ENCODE measurements around the gene GPER1. TPM values are rescaled to one million over a fixed set of nuclear protein-coding genes. Genes with fewer than 3 reads are reported as not detected.

The GPER1 gene
- total and polyA plus RNA-seq, 7 donors: 3.5 to 15.8 (median 4.6) TPM

DNA sequence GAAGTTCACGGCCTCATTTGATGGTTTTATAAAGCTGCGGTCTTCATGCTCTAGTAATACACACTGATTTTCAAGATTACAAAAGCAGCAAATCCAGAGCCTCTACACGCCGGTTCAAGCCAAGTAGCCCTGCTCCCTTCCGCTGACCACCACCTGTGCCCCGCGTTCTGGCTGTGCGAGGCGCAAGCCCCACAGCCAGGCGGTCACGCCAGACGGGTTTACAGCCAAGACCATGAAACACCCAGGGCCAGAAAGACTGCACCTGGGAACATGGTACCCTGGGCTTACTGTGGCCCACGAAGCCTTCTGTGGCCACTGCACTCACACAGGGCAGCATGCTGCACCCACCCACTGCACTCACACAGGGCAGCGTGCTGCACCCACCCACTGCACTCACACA is 33.6 kb downstream of the GPER1 start:
- no peak overlapping the region for H3K27ac ChIP-seq
- no peak for DNase-seq
- no peak overlapping the region for H3K4me3 ChIP-seq
- H3K9me3 ChIP-seq: no peaks in the 10 kb centered on the region
- peaks cover 0 to 5% (median 1%) of the 10 kb centered on the region in 4 donors for H3K36me3 ChIP-seq
- H3K4me1 ChIP-seq: peaks cover 0 to 25% (median 23%) of the 10 kb centered on the region in 4 donors
- H3K27me3 ChIP-seq: no peaks in the 10 kb centered on the region
- intact Hi-C loops (cut with DNase I): no loop called here
- 85 to 97% methylated on average over 14 of the region's 14 CpGs for WGBS, 2 donors
- no peak for TF ChIP-seq CTCF (IDR thresholded peaks at IDR 0.05)
- no peak for TF ChIP-seq POLR2AphosphoS5 (IDR thresholded peaks at IDR 0.05)
- no peak for TF ChIP-seq POLR2A (IDR thresholded peaks at IDR 0.05)
- no peak for TF ChIP-seq EP300 (IDR thresholded peaks at IDR 0.05)

DNA sequence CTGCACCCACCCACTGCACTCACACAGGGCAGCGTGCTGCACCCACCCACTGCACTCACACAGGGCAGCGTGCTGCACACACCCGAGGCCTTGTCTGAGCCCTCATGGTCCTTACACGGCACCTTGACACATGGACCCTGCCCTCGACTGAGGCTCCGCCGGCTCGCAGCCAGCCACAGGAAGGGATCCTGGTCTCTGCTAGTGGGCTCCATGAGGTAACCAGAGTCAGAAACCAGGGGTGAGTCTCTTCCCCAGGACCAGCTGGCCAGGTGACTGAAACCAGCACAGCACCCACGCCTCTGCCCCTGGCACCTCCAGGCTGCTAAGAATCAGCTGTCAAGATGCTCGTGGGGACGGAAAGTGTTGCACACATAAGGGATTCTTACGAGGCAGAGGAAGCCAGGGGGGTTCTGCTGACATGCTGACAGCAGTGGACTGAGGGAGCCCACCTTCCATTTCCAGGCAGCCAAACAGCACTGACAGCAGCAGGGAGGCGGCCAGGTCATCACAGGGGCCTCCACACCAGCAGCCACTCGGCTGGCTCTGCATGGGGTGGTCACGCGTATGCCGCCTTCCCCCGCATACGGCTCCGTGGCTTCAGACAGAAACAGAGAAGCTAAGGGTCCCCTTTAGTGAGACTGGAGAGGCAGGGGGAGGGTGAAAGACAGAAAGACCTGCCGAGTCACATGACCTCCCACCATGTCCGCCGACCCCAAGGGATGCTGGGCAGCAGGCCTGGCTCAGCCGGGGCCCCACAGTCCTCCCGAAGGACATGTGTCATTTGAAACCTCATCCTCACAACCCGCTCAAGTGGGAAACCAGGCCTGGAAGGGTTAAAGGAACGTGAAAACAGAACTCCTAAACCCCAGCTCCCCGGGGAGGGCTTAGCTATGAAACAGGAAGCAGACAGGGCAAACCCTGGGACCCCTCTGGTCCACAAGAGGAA is 34.2 kb downstream of the GPER1 start:
- Histone ChIP-seq H3K27me3 (no peaks in the 10 kb centered on the region), H3K27ac (peak overlapping the region in 3 of 4 donors; percentile 78 to 87 (median 83)), H3K9me3 (no peaks in the 10 kb centered on the region), H3K4me1 (peaks cover 0 to 25% (median 23%) of the 10 kb centered on the region in 4 donors), H3K36me3 (peaks cover 0 to 5% (median 1%) of the 10 kb centered on the region in 4 donors), H3K4me3 (no peak overlapping the region)
- DNase-seq: no peak
- intact Hi-C loops (cut with DNase I): no loop called here
- whole genome bisulfite sequencing, 2 donors: 81 to 90% methylated on average over 28 of the region's 28 CpGs
- TF ChIP-seq POLR2A (IDR thresholded peaks at IDR 0.05) (no peak), POLR2AphosphoS5 (IDR thresholded peaks at IDR 0.05) (no peak), EP300 (IDR thresholded peaks at IDR 0.05) (no peak), CTCF (IDR thresholded peaks at IDR 0.05) (no peak)

- intact Hi-C loops (cut with DNase I): loop anchor here (1.0 kb wide), 1 partner anchor 36 kb away; no protein-coding TSS in a partner anchor
- Histone ChIP-seq H3K27me3 (no peaks in the 10 kb centered on the region), H3K9me3 (no peaks in the 10 kb centered on the region), H3K4me3 (peak overlapping the region in 1 of 4 donors; percentile 32), H3K36me3 (peaks cover 0 to 5% (median 1%) of the 10 kb centered on the region in 4 donors), H3K4me1 (peaks cover 0 to 25% (median 23%) of the 10 kb centered on the region in 4 donors), H3K27ac (peak overlapping the region; percentile 74 to 87 (median 80))
- 82 to 92% methylated on average over 31 of the region's 31 CpGs for WGBS, 2 donors
- TF ChIP-seq EP300 (IDR thresholded peaks at IDR 0.05): no peak
- TF ChIP-seq POLR2A (IDR thresholded peaks at IDR 0.05): no peak
- TF ChIP-seq POLR2AphosphoS5 (IDR thresholded peaks at IDR 0.05): no peak
- no peak for TF ChIP-seq CTCF (IDR thresholded peaks at IDR 0.05)
- DNase-seq: no peak
Observed at GRCh38 chr7:1122832-1123501, 35.1 kb downstream of the GPER1 start.

GRCh38 chr7:1123715-1124114 is 35.8 kb downstream of the GPER1 start:
- peak overlapping the region; percentile 74 to 87 (median 80) for H3K27ac ChIP-seq
- DNase-seq: peak; percentile 94
- 69 to 79% methylated on average over 17 of the region's 17 CpGs for WGBS, 2 donors

More at GRCh38 chr7:1123715-1124114, 35.8 kb downstream of the GPER1 start:
- peaks cover 0 to 5% (median 1%) of the 10 kb centered on the region in 4 donors for H3K36me3 ChIP-seq
- TF ChIP-seq EP300 (IDR thresholded peaks at IDR 0.05): no peak
- no peak for TF ChIP-seq POLR2A (IDR thresholded peaks at IDR 0.05)
- TF ChIP-seq CTCF (IDR thresholded peaks at IDR 0.05): peak; percentile 62 to 81 (median 70)
- TF ChIP-seq POLR2AphosphoS5 (IDR thresholded peaks at IDR 0.05): peak in 3 of 4 donors; percentile 35 to 60 (median 50)
- no peaks in the 10 kb centered on the region for H3K9me3 ChIP-seq
- intact Hi-C loops (cut with DNase I): loop anchor here (1.0 kb wide), 1 partner anchor 36 kb away; no protein-coding TSS in a partner anchor
- H3K4me1 ChIP-seq: peaks cover 0 to 25% (median 23%) of the 10 kb centered on the region in 4 donors
- H3K4me3 ChIP-seq: peak overlapping the region in 3 of 4 donors; percentile 12 to 32 (median 27)
- H3K27me3 ChIP-seq: no peaks in the 10 kb centered on the region

Measured in sigmoid colon (tissue), 7 donors.